DND-41 (cell line): ENCODE measurements around the gene VPS13A.
A peak's percentile ranks its signal among the peaks of the same experiment; 100 is the strongest.

ENCODE experiments used
- CTCF ChIP-seq: IDR thresholded peaks from 2 replicates; pipeline ENCODE4 v1.5.1; 2012; ENCODE audit warnings: borderline replicate concordance, low read length, moderate library complexity, mild to moderate bottlenecking; ENCODE audit not compliant: poor library complexity, severe bottlenecking; ENCODE audit errors: extremely low read depth
- EZH2 ChIP-seq: IDR thresholded peaks from 3 replicates; pipeline ENCODE4 v1.6.1; 2012; ENCODE audit warnings: borderline replicate concordance, low read depth, mild to moderate bottlenecking, moderate library complexity, low read length, inconsistent platforms; ENCODE audit not compliant: severe bottlenecking

DNA sequence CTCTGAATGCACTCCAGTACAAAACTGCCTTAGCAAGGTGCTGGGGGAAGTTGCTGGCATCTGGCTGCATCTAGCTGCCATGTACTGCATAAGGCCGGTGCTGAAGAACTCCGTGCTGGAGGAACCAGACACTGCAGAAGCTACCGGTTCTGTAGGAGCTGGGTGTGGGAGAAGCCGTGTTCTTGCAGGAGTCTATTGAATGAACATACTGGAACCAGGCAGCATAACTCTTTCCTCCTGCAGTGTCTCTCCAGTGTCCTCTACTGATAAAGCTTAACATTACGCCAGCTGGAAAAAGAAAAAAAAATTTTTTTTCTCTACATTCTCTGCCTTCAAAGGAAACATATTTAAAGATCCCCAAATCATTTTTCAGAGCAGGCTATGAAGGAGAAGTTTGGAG lies 38.5 kb downstream of the VPS13A start:
- TF ChIP-seq CTCF (peak; percentile 15), EZH2 (no peak)
